HCT116 (cell line): ENCODE data around the gene CNTNAP5. TPM values are rescaled to one million over a fixed set of nuclear protein-coding genes. Genes with fewer than 3 reads are reported as not detected.

Experiments
- ATAC-seq: fragments of 200-7000 bp; cut with Tn5 transposase; 2 replicates; pipeline ENCODE4 v1.9.1; 2020; ENCODE audit warnings: mild to moderate bottlenecking, moderate library complexity
- BruUV-seq: library from RNA; stranded (reverse); fragments of 400-500 nt; replicated peaks from 2 replicates; lab custom pipeline; 2021; lab: Mats Ljungman, UMichigan
- CTCF ChIA-PET: fragments of 300-600 bp; sonication (Branson Sonifier 250); formaldehyde crosslinking; loops from one replicate; lab custom pipeline; 2021; ENCODE audit warnings: antibody characterized with exemption; lab: Charles Lee
- POLR2A ChIA-PET: fragments of 300-600, 350-600 bp; sonication (Branson Sonifier 250); formaldehyde crosslinking; loops from one replicate; lab custom pipeline; 2021; ENCODE audit warnings: antibody characterized with exemption; lab: Charles Lee
- RAD21 ChIA-PET, 2 experiments: fragments of 300-600 bp; sonication (Branson Sonifier 250); formaldehyde crosslinking; loops; one replicate each; lab custom pipeline; 2023; ENCODE audit warnings: low total read pairs in 2 of 2; ENCODE audit not compliant: uncharacterized antibody in 2 of 2, unreplicated experiment in 2 of 2, low non-redundant PET in 1 of 2; lab: Charles Lee
- DNase-seq: peaks from one replicate; pipeline ENCODE4 v3.0.0-alpha.2; 2010; ENCODE audit warnings: low read depth, low spot score
- H2AFZ ChIP-seq: fragments of 200-600 bp; shearing (Covaris generic), sonication (generic); 2 replicates; pipeline ENCODE4 v1.6.1; 2017; ENCODE audit warnings: low read depth, mixed run types, mixed read lengths, antibody characterized with exemption, low read length; ENCODE audit not compliant: poor library complexity, severe bottlenecking
- H3K27ac ChIP-seq: 2 replicates; pipeline ENCODE4 v1.5.1; 2012; ENCODE audit warnings: low read depth, low read length
- H3K27me3 ChIP-seq: fragments of 200-600 bp; sonication (generic); 2 replicates; pipeline ENCODE4 v1.6.1; 2016; ENCODE audit warnings: mixed run types, low read length, mixed read lengths; ENCODE audit not compliant: insufficient read depth
- H3K36me3 ChIP-seq, 2 experiments: fragments of 200-500 bp in 1 of 2; fragments of 200-600 bp in 1 of 2; sonication (Bioruptor generic) in 1 of 2; sonication (generic) in 1 of 2; 2 replicates each; pipeline versions ENCODE4 v1.5.1 to v1.6.1; 2014 to 2016; ENCODE audit warnings: low read length in 2 of 2, inconsistent platforms in 1 of 2, mixed read lengths in 1 of 2, mixed run types in 1 of 2; ENCODE audit not compliant: insufficient read depth in 2 of 2, control insufficient read depth in 1 of 2
- H3K4me1 ChIP-seq, 2 experiments: fragments of 200-600 bp in 1 of 2; sonication (generic) in 1 of 2; 2 replicates each; pipeline versions ENCODE4 v1.5.1 to v1.6.1; 2012 to 2017; ENCODE audit warnings: low read length in 2 of 2, inconsistent platforms in 1 of 2, mild to moderate bottlenecking in 1 of 2, mixed read lengths in 1 of 2, mixed run types in 1 of 2, moderate library complexity in 1 of 2; ENCODE audit not compliant: insufficient read depth in 2 of 2, control insufficient read depth in 1 of 2
- H3K4me2 ChIP-seq: fragments of 200-600 bp; sonication (generic); 2 replicates; pipeline ENCODE4 v1.6.1; 2017; ENCODE audit warnings: mixed run types, low read length, mixed read lengths
- H3K4me3 ChIP-seq, 2 experiments: fragments of 200-600 bp in 1 of 2; sonication (generic) in 1 of 2; replicated peaks in 1 of 2; 2 replicates each; pipeline ENCODE4 v1.5.1; 2011 to 2016; ENCODE audit warnings: low read length in 2 of 2, control low read depth in 1 of 2, low read depth in 1 of 2, mild to moderate bottlenecking in 1 of 2, mixed read lengths in 1 of 2, mixed run types in 1 of 2
- H3K79me2 ChIP-seq: fragments of 200-600 bp; sonication (generic); 2 replicates; pipeline ENCODE4 v1.6.1; 2017; ENCODE audit warnings: mild to moderate bottlenecking, mixed run types, low read length, moderate library complexity, mixed read lengths; ENCODE audit not compliant: insufficient read depth
- H3K9ac ChIP-seq: fragments of 200-600 bp; sonication (generic); 2 replicates; pipeline ENCODE4 v1.6.1; 2016; ENCODE audit warnings: low read length, mixed read lengths
- H3K9me2 ChIP-seq: fragments of 200-600 bp; sonication (generic), shearing (Covaris generic); 2 replicates; pipeline ENCODE4 v1.6.1; 2017; ENCODE audit warnings: mixed run types, mild to moderate bottlenecking, moderate library complexity; ENCODE audit not compliant: insufficient read depth
- H3K9me3 ChIP-seq, 2 experiments: fragments of 200-500 bp in 1 of 2; fragments of 200-600 bp in 1 of 2; sonication (Bioruptor generic) in 1 of 2; sonication (generic) in 1 of 2; 2 replicates each; pipeline ENCODE4 v1.6.1; 2014 to 2017; ENCODE audit warnings: low read length in 2 of 2, mixed read lengths in 2 of 2, inconsistent platforms in 1 of 2, low read depth in 1 of 2, mild to moderate bottlenecking in 1 of 2, mixed run types in 1 of 2, moderate library complexity in 1 of 2; ENCODE audit not compliant: control insufficient read depth in 1 of 2, insufficient read depth in 1 of 2
- H4K20me1 ChIP-seq: fragments of 200-600 bp; sonication (generic), shearing (Covaris generic); 2 replicates; pipeline ENCODE4 v1.6.1; 2017; ENCODE audit warnings: mixed run types, mild to moderate bottlenecking, moderate library complexity; ENCODE audit not compliant: insufficient read depth
- CEBPB ChIP-seq: IDR thresholded peaks from 2 replicates; pipeline ENCODE4 v1.6.1; 2012; ENCODE audit warnings: low read depth
- EGR1 ChIP-seq: IDR thresholded peaks from 2 replicates; pipeline ENCODE4 v1.6.1; 2012; ENCODE audit warnings: low read depth
- EZH2 ChIP-seq: fragments of 200-600 bp; sonication (generic); IDR thresholded peaks from 2 replicates; pipeline ENCODE4 v1.6.1; 2017; ENCODE audit warnings: antibody characterized with exemption, mixed run types
- FOSL1 ChIP-seq: IDR thresholded peaks from 2 replicates; pipeline ENCODE4 v1.6.1; 2012; ENCODE audit warnings: low read depth
- JUND ChIP-seq: IDR thresholded peaks from 2 replicates; pipeline ENCODE4 v1.6.1; 2012
- SIN3A ChIP-seq: IDR thresholded peaks from 2 replicates; pipeline ENCODE4 v1.6.1; 2012; ENCODE audit warnings: low read depth
- TCF7L2 ChIP-seq: IDR thresholded peaks from 2 replicates; pipeline ENCODE4 v1.7.0; 2011; ENCODE audit warnings: borderline replicate concordance, inconsistent platforms; ENCODE audit not compliant: insufficient read depth, insufficient read length; ENCODE audit errors: extremely low read depth
- ZFX ChIP-seq: fragments of 450-650 bp; IDR thresholded peaks from 2 replicates; pipeline ENCODE4 v1.6.1; 2017
- ZNF274 ChIP-seq: fragments of 200-500 bp; sonication (Bioruptor generic); IDR thresholded peaks from 2 replicates; pipeline ENCODE4 v1.6.1; 2014; ENCODE audit warnings: mild to moderate bottlenecking, low read depth, low read length, inconsistent platforms
- intact Hi-C: fragments of 100-400 bp; cut with micrococcal nuclease; formaldehyde crosslinking; loops from 2 replicates; pipeline ENCODE4 v1.10.0; 2022
- total RNA-seq: library from RNA; stranded (reverse); gene quantifications from one replicate; pipeline ENCODE4 v1.2.1, GENCODE V29; 2021; ENCODE audit not compliant: unreplicated experiment
- TF ChIP-seq, protein P1 (sequence below): IDR thresholded peaks from 2 replicates; pipeline ENCODE4 v1.6.1; 2011; ENCODE audit warnings: mild to moderate bottlenecking, low read length, moderate library complexity; ENCODE audit not compliant: insufficient replicate concordance; ENCODE audit errors: extremely low read depth
- TF ChIP-seq, protein P2 (sequence below): IDR thresholded peaks from 2 replicates; pipeline ENCODE4 v1.6.1; 2012
- TF ChIP-seq, protein P3 (sequence below): IDR thresholded peaks from 2 replicates; pipeline ENCODE4 v1.6.1; 2012; ENCODE audit warnings: low read depth

CNTNAP5 gene
- total RNA-seq, 1 experiment from 2014 or later, result not detected

GRCh38 chr2:124639524-124639923 is 614.4 kb downstream of the CNTNAP5 start:
- Histone ChIP-seq H3K9ac (no peak overlapping the region), H3K79me2 (no peaks in the 10 kb centered on the region), H2AFZ (no peak overlapping the region), H3K27me3 (no peaks in the 10 kb centered on the region), H3K4me2 (no peak overlapping the region), H3K36me3 (no peaks in the 10 kb centered on the region), H3K9me3 (peaks cover 0 to 20% of the 10 kb centered on the region in 2 experiments; a peak in 2 of 4 replicates), H3K9me2 (no peaks in the 10 kb centered on the region), H3K4me3 (no peak overlapping the region), H3K4me1 (no peaks in the 10 kb centered on the region), H4K20me1 (no peaks in the 10 kb centered on the region), H3K27ac (no peak overlapping the region)
- ChIA-PET RAD21 (no interaction called here), CTCF (no interaction called here), POLR2A (no interaction called here)
- intact Hi-C loops, result no loop called here
- no peak for ATAC-seq
- TF ChIP-seq, protein P1, sequence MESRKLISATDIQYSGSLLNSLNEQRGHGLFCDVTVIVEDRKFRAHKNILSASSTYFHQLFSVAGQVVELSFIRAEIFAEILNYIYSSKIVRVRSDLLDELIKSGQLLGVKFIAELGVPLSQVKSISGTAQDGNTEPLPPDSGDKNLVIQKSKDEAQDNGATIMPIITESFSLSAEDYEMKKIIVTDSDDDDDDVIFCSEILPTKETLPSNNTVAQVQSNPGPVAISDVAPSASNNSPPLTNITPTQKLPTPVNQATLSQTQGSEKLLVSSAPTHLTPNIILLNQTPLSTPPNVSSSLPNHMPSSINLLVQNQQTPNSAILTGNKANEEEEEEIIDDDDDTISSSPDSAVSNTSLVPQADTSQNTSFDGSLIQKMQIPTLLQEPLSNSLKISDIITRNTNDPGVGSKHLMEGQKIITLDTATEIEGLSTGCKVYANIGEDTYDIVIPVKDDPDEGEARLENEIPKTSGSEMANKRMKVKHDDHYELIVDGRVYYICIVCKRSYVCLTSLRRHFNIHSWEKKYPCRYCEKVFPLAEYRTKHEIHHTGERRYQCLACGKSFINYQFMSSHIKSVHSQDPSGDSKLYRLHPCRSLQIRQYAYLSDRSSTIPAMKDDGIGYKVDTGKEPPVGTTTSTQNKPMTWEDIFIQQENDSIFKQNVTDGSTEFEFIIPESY, result no peak
- no peak for TF ChIP-seq ZFX
- no peak for TF ChIP-seq EGR1
- DNase-seq, result no peak
- BruUV-seq, result no TSS peak

DNA sequence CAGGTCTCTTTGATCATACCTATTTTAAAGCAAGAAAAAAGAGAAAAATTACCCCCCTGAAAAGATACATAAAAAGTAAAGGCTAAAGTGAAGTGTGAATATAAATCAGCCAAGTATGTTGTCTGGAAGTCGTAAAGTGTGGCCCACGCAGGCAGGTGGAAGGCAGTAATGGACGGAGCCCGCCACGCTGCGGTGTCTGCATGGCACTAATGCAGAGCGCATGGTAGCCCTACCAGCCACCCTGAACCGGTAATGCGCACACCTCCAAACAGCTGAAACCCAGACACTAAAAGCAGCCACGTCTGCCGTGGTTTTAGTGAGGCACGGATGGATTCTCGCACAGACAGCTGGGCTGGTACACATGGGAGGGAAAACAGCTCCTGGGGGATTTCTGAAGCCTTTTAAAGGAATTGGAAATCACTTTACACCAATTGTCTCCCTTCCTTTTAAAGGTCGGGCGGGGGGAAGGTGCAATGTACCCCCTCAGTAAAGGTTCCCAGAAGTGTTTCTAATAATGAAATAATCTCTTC is 615.2 kb downstream of the CNTNAP5 start:
- Histone ChIP-seq H2AFZ (no peak overlapping the region), H3K4me3 (no peak overlapping the region), H3K36me3 (no peaks in the 10 kb centered on the region), H3K27me3 (no peaks in the 10 kb centered on the region), H4K20me1 (no peaks in the 10 kb centered on the region), H3K9me2 (no peaks in the 10 kb centered on the region), H3K79me2 (no peaks in the 10 kb centered on the region), H3K4me1 (no peaks in the 10 kb centered on the region), H3K4me2 (no peak overlapping the region), H3K27ac (no peak overlapping the region), H3K9ac (no peak overlapping the region), H3K9me3 (peaks cover 0 to 17% of the 10 kb centered on the region in 2 experiments; a peak in 2 of 4 replicates)
- RAD21 ChIA-PET, result no interaction called here
- ATAC-seq (no peak), DNase-seq (no peak)
- POLR2A ChIA-PET, result no interaction called here
- intact Hi-C loops, result no loop called here
- BruUV-seq, result no TSS peak
- CTCF ChIA-PET, result no interaction called here
- TF ChIP-seq JUND, result no peak
- no peak for TF ChIP-seq ZNF274
- TF ChIP-seq, protein P1, result no peak
- TF ChIP-seq EZH2, result no peak
- TF ChIP-seq TCF7L2, result no peak
- no peak for TF ChIP-seq FOSL1
- no peak for TF ChIP-seq CEBPB
- no peak for TF ChIP-seq ZFX
- TF ChIP-seq, protein P2, sequence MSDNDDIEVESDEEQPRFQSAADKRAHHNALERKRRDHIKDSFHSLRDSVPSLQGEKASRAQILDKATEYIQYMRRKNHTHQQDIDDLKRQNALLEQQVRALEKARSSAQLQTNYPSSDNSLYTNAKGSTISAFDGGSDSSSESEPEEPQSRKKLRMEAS, result no peak
- TF ChIP-seq, protein P3, sequence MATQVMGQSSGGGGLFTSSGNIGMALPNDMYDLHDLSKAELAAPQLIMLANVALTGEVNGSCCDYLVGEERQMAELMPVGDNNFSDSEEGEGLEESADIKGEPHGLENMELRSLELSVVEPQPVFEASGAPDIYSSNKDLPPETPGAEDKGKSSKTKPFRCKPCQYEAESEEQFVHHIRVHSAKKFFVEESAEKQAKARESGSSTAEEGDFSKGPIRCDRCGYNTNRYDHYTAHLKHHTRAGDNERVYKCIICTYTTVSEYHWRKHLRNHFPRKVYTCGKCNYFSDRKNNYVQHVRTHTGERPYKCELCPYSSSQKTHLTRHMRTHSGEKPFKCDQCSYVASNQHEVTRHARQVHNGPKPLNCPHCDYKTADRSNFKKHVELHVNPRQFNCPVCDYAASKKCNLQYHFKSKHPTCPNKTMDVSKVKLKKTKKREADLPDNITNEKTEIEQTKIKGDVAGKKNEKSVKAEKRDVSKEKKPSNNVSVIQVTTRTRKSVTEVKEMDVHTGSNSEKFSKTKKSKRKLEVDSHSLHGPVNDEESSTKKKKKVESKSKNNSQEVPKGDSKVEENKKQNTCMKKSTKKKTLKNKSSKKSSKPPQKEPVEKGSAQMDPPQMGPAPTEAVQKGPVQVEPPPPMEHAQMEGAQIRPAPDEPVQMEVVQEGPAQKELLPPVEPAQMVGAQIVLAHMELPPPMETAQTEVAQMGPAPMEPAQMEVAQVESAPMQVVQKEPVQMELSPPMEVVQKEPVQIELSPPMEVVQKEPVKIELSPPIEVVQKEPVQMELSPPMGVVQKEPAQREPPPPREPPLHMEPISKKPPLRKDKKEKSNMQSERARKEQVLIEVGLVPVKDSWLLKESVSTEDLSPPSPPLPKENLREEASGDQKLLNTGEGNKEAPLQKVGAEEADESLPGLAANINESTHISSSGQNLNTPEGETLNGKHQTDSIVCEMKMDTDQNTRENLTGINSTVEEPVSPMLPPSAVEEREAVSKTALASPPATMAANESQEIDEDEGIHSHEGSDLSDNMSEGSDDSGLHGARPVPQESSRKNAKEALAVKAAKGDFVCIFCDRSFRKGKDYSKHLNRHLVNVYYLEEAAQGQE, result no peak
- TF ChIP-seq SIN3A, result no peak
